Mesothelial cell of epicardium (in vitro differentiated cells): Measurements from ENCODE around the gene SEMA5B. TPM values are rescaled to one million over a fixed set of nuclear protein-coding genes. Genes with fewer than 3 reads are reported as not detected.
A peak's percentile ranks its signal among the peaks of the same experiment; 100 is the strongest.

Source experiments
- DNase-seq, 2 experiments: peaks; one replicate each; pipeline ENCODE4 v3.0.0; 2021; ENCODE audit warnings: low spot score in 2 of 2; ENCODE audit not compliant: unreplicated experiment in 2 of 2
- H3K27ac Mint-ChIP-seq: 2 replicates; pipeline ENCODE4 v1.8.0; 2021; ENCODE audit warnings: mixed read lengths
- H3K27me3 Mint-ChIP-seq: 2 replicates; pipeline ENCODE4 v1.8.0; 2021; ENCODE audit warnings: low read depth, mixed read lengths
- H3K36me3 Mint-ChIP-seq: 2 replicates; pipeline ENCODE4 v1.8.0; 2021; ENCODE audit warnings: mixed read lengths
- H3K4me1 Mint-ChIP-seq: 2 replicates; pipeline ENCODE4 v1.8.0; 2021; ENCODE audit warnings: mixed read lengths
- H3K4me3 Mint-ChIP-seq: 2 replicates; pipeline ENCODE4 v1.8.0; 2021; ENCODE audit warnings: mild to moderate bottlenecking, moderate library complexity, mixed read lengths
- H3K9me3 Mint-ChIP-seq: 2 replicates; pipeline ENCODE4 v1.8.0; 2021; ENCODE audit warnings: mixed read lengths
- total RNA-seq: library from RNA; stranded (reverse); gene quantifications from 3 replicates; pipeline ENCODE4 v1.2.1, GENCODE V29; 2021
- TF ChIP-seq, protein P1 (sequence below): fragments of 200-600 bp; sonication (generic); IDR thresholded peaks from one replicate; pipeline ENCODE4 v1.5.0; 2021; ENCODE audit warnings: antibody characterized with exemption; ENCODE audit not compliant: unreplicated experiment

The SEMA5B gene
- total RNA-seq, 1 donor from 2014 or later, result 0.27 TPM

DNA sequence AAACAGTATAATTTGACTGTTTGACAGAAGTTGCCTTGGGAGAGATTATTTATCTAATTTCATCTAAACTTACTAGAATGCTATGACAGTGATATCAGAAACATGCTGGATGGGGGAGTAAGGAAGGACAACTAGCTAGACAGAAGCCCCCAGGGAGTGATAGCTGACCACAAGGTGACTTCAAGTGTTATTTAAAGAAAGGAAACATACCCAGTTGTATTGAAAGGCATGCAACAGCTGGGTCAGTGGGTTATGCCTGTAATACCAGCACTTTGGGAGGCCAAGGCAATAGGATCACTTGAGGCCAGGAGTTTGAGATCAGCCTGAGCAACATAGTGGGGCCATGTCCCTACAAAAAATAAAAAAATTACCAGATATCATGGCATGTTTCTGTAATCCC lies 163.1 kb downstream of the SEMA5B start:
- TF ChIP-seq, protein P1, sequence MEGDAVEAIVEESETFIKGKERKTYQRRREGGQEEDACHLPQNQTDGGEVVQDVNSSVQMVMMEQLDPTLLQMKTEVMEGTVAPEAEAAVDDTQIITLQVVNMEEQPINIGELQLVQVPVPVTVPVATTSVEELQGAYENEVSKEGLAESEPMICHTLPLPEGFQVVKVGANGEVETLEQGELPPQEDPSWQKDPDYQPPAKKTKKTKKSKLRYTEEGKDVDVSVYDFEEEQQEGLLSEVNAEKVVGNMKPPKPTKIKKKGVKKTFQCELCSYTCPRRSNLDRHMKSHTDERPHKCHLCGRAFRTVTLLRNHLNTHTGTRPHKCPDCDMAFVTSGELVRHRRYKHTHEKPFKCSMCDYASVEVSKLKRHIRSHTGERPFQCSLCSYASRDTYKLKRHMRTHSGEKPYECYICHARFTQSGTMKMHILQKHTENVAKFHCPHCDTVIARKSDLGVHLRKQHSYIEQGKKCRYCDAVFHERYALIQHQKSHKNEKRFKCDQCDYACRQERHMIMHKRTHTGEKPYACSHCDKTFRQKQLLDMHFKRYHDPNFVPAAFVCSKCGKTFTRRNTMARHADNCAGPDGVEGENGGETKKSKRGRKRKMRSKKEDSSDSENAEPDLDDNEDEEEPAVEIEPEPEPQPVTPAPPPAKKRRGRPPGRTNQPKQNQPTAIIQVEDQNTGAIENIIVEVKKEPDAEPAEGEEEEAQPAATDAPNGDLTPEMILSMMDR, result no peak
- H3K4me3 Mint-ChIP-seq, result no peak overlapping the region
- H3K27me3 Mint-ChIP-seq, result no peaks in the 10 kb centered on the region
- no peak for DNase-seq
- H3K27ac Mint-ChIP-seq, result peak overlapping the region; percentile 17
- H3K9me3 Mint-ChIP-seq, result no peaks in the 10 kb centered on the region
- H3K36me3 Mint-ChIP-seq, result peaks cover 13% of the 10 kb centered on the region
- H3K4me1 Mint-ChIP-seq, result peaks cover 7% of the 10 kb centered on the region

DNA sequence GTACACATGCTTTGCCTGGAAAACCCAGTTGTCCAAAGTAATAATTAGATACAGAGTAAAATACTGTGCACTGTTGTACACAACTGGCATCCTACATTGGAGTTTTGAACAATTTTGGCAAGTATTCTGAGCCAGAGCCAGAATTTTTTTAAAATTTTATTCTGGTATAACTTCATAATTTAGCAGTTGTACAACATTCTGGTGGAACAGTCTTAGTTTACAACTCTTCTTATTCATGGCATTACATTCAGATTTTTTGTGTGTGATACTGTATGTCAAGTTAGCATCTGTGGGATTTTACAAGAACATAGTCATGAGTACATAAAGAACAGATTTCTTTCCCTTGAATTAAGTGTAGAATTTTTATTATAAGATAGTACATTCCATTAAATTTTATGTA lies 165.2 kb downstream of the SEMA5B start:
- Mint-ChIP-seq H3K4me1 (peaks cover 7% of the 10 kb centered on the region), H3K27ac (no peak overlapping the region)

More for the DNA sequence above, 165.2 kb downstream of the SEMA5B start:
- H3K27me3 Mint-ChIP-seq, result no peaks in the 10 kb centered on the region
- DNase-seq, result no peak
- no peak overlapping the region for H3K4me3 Mint-ChIP-seq
- H3K36me3 Mint-ChIP-seq, result peaks cover 11% of the 10 kb centered on the region
- no peaks in the 10 kb centered on the region for H3K9me3 Mint-ChIP-seq
- TF ChIP-seq, protein P1, result no peak

Other genes with a start within 250 kb of the SEMA5B start
- 10.4 to 11.3 TPM (median 11.1 TPM) in 3 replicates for gene HSPBAP1, start 233.9 kb downstream of the SEMA5B start, total RNA-seq
- 17.8 to 19.2 TPM (median 18.1 TPM) in 3 replicates for gene SLC49A4, start 232.7 kb downstream of the SEMA5B start, total RNA-seq
- gene PDIA5, start 39.3 kb upstream of the SEMA5B start, total RNA-seq, result 18.0 to 20.1 TPM (median 19.1 TPM) in 3 replicates
- gene SEC22A, start 174.2 kb upstream of the SEMA5B start, total RNA-seq, result 16.3 to 18.4 TPM (median 17.8 TPM) in 3 replicates